Heart left ventricle (tissue), 16 donors: ENCODE data around the gene CRELD2. TPM values are rescaled to one million over a fixed set of nuclear protein-coding genes. Genes with fewer than 3 reads are reported as not detected.

Source experiments
- ATAC-seq, 4 donors: fragments of 200-7000 bp; cut with Tn5 transposase; one replicate each; pipeline ENCODE4 v1.9.1; 2020 to 2022; ENCODE audit warnings: moderate library complexity in 4 of 4, mild to moderate bottlenecking in 3 of 4, moderate number of reproducible peaks in 1 of 4
- DNase-seq, 5 donors: peaks; one replicate each; pipeline ENCODE4 v3.0.0-alpha.2; 2020
- H3K27ac ChIP-seq, 12 donors: fragments of 200-600 bp; sonication (generic) in 4 of 12; one replicate each; pipeline versions ENCODE4 v1.5.0 to v1.8.0; 2016 to 2022; ENCODE audit warnings: mild to moderate bottlenecking in 2 of 12
- H3K27me3 ChIP-seq, 9 donors: fragments of 200-600 bp; sonication (generic) in 2 of 9; one replicate each; pipeline versions ENCODE4 v1.5.1 to v1.8.0; 2016 to 2022; ENCODE audit warnings: mild to moderate bottlenecking in 3 of 9
- H3K36me3 ChIP-seq, 9 donors: fragments of 200-600 bp; sonication (generic) in 2 of 9; one replicate each; pipeline versions ENCODE4 v1.5.0 to v1.8.0; 2018 to 2022; ENCODE audit warnings: mild to moderate bottlenecking in 2 of 9
- H3K4me1 ChIP-seq, 12 donors: fragments of 200-600 bp; sonication (generic) in 4 of 12; one replicate each; pipeline versions ENCODE4 v1.5.0 to v1.8.0; 2016 to 2022; ENCODE audit warnings: mild to moderate bottlenecking in 3 of 12
- H3K4me3 ChIP-seq, 12 donors: fragments of 200-600 bp; sonication (generic) in 4 of 12; one replicate each; pipeline versions ENCODE4 v1.5.0 to v1.8.0; 2017 to 2022; ENCODE audit warnings: mild to moderate bottlenecking in 9 of 12, moderate library complexity in 4 of 12
- H3K9me3 ChIP-seq, 12 donors: fragments of 200-600 bp; sonication (generic) in 4 of 12; one replicate each; pipeline versions ENCODE4 v1.5.0 to v1.8.0; 2016 to 2022; ENCODE audit warnings: mild to moderate bottlenecking in 1 of 12
- POLR2A ChIP-seq, 2 donors: fragments of 450-650 bp; IDR thresholded peaks; one replicate each; pipeline ENCODE4 v1.6.1; 2017; ENCODE audit warnings: antibody characterized with exemption in 2 of 2, mild to moderate bottlenecking in 2 of 2, moderate library complexity in 2 of 2
- WGBS, 4 donors: extraction: QIAGEN DNeasy Blood & Tissue Kit in 2 of 4; methylation state at CpG; one replicate each; pipeline versions ENCODE4 v1.1.5 to v1.1.7; 2013 to 2018; 5-methylcytosine and 5-hydroxymethylcytosine counted together
- intact Hi-C, 10 donors: fragments of 100-400 bp; cut with DNase I; formaldehyde crosslinking; loops; one replicate each; pipeline versions ENCODE4 v1.11.1 to v1.14.2; 2022
- polyA plus RNA-seq, 2 donors: library from polyadenylated mRNA; stranded (reverse); fragments of 200-250 nt; gene quantifications; one replicate each; pipeline ENCODE4 v1.2.3, GENCODE V29; 2013
- total RNA-seq, 9 donors: library from RNA; depleted of rRNA in 2 of 9; stranded (reverse); fragments of >200 nt in 2 of 9; fragmentation: NEBNext Ultra II Directional in 3 of 9; extraction: Animal tissue kit (Norgen Biotek cat#: 25700) in 3 of 9; gene quantifications; one replicate each; pipeline versions ENCODE4 v1.1.0 to v1.2.4, GENCODE V29; 2016 to 2023
- TF ChIP-seq, protein P1 (sequence below), 12 donors: fragments of 200-600 bp; sonication (generic) in 4 of 12; IDR thresholded peaks; one replicate each; pipeline versions ENCODE4 v1.5.0 to v1.8.0; 2018 to 2022; ENCODE audit warnings: antibody characterized with exemption in 12 of 12, mild to moderate bottlenecking in 5 of 12
- donor health status: ischemic (EF 13 %, LVEDD 7.1; RV severe dilation, severe dysfunction).
- donor health status: healthy with polysubstance abuse.
- donor health status: DM: no; HTN: yes; CAD: no.
- donor health status: DM: no; HTN: no; CAD: no.
- donor health status: ischemic (EF 25% LVEDD 6.9; RV normal size, moderate dysfunction).
- donor health status: ischemic (EF 25% LVEDD 5.7; RV mildly dilated, moderate dysfunction).
- donor health status: healthy.
- donor health status: DM: yes; HTN: yes; CAD: no.
- donor health status: ischemic (EF 35%, LVEDD 5.7; RV mildly dilated, moderate dysfunction).
- donor health status: nonischemic (EF 11% LVEDD 7.7; RV severe dilation, severe dysfunction).
- donor health status: DM: yes; HTN: yes; CAD: no.
- donor health status: PGD.
- donor health status: ischemic (EF 29% LVEDD 5.4; RV normal size, mild dysfunction).
- donor health status: nonischemic (EF 23%, LVEDD 6.1; RV moderate dilation, normal function).

CRELD2 gene
- total and polyA plus RNA-seq, 11 donors: 15.0 to 70.3 (median 21.6) TPM

DNA sequence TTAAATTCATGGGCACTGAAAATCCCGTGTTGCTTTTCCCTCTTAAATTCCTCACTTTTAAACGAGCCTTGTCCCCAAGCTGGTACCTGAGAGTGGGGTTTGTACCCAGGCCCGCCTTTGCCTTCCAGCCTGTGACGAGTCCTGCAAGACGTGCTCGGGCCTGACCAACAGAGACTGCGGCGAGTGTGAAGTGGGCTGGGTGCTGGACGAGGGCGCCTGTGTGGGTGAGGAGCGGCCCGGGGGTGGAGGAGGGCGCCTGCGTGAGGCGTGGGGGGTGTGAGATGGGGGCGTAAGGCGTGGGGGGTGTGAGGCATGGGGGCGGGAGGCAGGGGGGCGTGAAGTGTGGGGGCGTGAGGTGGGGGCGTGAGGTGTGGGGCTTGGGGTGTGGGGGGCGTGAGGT is 4.0 kb downstream of the CRELD2 start:
- intact Hi-C loops: loop anchor here in 5 of 10 donors (10.0 kb wide), 4 partner anchors 148 to 262 kb away; partner anchors contain the start of gene TRABD (in 1 of the 5)
- ATAC-seq (no peak), DNase-seq (no peak)
- Histone ChIP-seq H3K9me3 (no peaks in the 10 kb centered on the region), H3K36me3 (peaks cover 0 to 48% (median 30%) of the 10 kb centered on the region in 9 donors), H3K4me1 (peaks cover 0 to 20% (median 9%) of the 10 kb centered on the region in 12 donors), H3K4me3 (no peak overlapping the region), H3K27ac (no peak overlapping the region), H3K27me3 (no peaks in the 10 kb centered on the region)
- TF ChIP-seq, protein P1, sequence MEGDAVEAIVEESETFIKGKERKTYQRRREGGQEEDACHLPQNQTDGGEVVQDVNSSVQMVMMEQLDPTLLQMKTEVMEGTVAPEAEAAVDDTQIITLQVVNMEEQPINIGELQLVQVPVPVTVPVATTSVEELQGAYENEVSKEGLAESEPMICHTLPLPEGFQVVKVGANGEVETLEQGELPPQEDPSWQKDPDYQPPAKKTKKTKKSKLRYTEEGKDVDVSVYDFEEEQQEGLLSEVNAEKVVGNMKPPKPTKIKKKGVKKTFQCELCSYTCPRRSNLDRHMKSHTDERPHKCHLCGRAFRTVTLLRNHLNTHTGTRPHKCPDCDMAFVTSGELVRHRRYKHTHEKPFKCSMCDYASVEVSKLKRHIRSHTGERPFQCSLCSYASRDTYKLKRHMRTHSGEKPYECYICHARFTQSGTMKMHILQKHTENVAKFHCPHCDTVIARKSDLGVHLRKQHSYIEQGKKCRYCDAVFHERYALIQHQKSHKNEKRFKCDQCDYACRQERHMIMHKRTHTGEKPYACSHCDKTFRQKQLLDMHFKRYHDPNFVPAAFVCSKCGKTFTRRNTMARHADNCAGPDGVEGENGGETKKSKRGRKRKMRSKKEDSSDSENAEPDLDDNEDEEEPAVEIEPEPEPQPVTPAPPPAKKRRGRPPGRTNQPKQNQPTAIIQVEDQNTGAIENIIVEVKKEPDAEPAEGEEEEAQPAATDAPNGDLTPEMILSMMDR (IDR thresholded peaks at IDR 0.05): no peak
- no peak for TF ChIP-seq POLR2A (IDR thresholded peaks at IDR 0.05)
- 90 to 96% (median 93%) methylated on average over 13 to 22 of the region's 22 CpGs for whole genome bisulfite sequencing, 4 donors

DNA sequence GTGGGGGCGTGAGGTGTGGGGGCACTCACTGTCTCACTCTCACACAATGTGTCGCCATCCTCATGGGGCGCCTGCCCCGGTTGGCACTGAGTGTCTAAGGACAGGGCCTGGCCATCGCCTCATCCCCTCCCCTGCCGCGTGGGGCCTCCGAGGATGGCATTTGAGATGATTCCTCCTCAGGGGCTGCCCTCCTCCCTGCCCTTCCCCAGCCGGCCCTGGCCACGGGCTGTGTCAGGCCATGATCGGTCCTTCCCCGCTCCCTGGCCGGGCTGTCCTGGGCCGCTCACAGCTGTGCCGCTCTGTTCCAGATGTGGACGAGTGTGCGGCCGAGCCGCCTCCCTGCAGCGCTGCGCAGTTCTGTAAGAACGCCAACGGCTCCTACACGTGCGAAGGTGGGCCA is 4.5 kb downstream of the CRELD2 start:
- no peaks in the 10 kb centered on the region for H3K9me3 ChIP-seq
- H3K36me3 ChIP-seq: peaks cover 0 to 48% (median 30%) of the 10 kb centered on the region in 9 donors
- H3K27me3 ChIP-seq: no peaks in the 10 kb centered on the region
- DNase-seq (no peak), ATAC-seq (no peak)
- WGBS, 4 donors: 90 to 96% (median 94%) methylated on average over 12 to 25 of the region's 25 CpGs
- no peak for TF ChIP-seq POLR2A (IDR thresholded peaks at IDR 0.05)
- TF ChIP-seq, protein P1 (IDR thresholded peaks at IDR 0.05): no peak
- intact Hi-C loops: loop anchor here in 5 of 10 donors (10.0 kb wide), 4 partner anchors 148 to 262 kb away; partner anchors contain the start of gene TRABD (in 1 of the 5)
- H3K4me3 ChIP-seq: no peak overlapping the region
- no peak overlapping the region for H3K27ac ChIP-seq
- peaks cover 0 to 17% (median 8%) of the 10 kb centered on the region in 12 donors for H3K4me1 ChIP-seq

DNA sequence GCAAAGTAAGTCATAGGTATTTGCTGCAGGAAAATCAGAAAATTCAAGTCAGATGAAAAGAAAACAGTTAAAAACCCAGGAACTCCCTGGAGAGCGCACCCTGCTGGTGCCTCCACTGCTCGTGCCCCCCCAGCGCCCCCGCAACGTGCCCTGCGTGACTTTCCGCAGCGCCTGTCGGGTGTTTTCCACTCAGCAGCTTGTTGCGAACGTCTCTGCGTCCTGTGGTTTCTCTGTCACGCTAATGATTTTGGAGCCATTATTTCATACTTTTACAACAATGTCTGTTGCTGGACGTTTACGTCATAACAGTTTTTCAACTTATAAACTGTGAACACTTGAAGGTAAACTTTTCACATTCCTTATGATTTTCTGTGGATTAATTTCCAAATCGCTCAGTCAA is 5.0 kb downstream of the CRELD2 start:
- H3K4me3 ChIP-seq: no peak overlapping the region
- no peak for ATAC-seq
- 78 to 89% (median 87%) methylated on average over 16 of the region's 16 CpGs for WGBS, 4 donors
- DNase-seq: no peak
- H3K36me3 ChIP-seq: peaks cover 0 to 48% (median 30%) of the 10 kb centered on the region in 9 donors
- TF ChIP-seq POLR2A (IDR thresholded peaks at IDR 0.05): no peak
- H3K9me3 ChIP-seq: no peaks in the 10 kb centered on the region
- H3K4me1 ChIP-seq: peaks cover 0 to 17% (median 8%) of the 10 kb centered on the region in 12 donors
- intact Hi-C loops: loop anchor here in 5 of 10 donors (10.0 kb wide), 4 partner anchors 149 to 261 kb away; partner anchors contain the start of gene TRABD (in 1 of the 5)
- no peaks in the 10 kb centered on the region for H3K27me3 ChIP-seq
- no peak overlapping the region for H3K27ac ChIP-seq

DNA sequence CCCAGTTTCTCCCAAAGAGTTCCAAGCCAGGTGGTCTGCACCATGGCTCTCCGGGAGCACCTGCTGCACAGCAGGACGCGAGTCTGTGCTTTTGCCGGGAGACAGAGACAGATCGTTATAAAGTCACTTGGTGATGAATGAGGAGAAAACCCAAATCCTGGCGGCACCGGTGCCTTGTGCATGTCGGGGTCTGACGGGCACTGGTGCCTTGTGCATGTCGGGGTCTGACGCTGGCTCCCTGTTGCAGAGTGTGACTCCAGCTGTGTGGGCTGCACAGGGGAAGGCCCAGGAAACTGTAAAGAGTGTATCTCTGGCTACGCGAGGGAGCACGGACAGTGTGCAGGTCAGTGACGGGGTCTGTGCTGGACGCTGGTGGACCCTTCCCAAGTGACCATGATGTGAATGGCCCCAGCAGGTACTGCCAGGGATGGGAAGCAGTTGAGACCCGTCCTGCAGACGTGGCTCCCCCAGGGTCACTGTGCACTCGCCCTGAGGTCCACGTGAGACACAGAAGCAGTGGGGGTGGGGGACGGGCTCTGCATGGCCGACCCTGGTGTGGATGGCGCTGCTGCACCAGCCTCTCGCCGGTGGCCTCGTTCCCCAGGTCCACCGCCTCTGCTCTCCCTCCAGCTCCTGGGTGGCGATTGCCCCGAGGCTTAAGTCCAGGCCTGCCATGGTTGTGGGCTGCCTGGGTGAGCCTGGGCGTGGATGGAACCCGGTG is 5.8 kb downstream of the CRELD2 start:
- Histone ChIP-seq H3K27me3 (peaks cover 0 to 8% (median 5%) of the 10 kb centered on the region in 9 donors), H3K36me3 (peaks cover 0 to 48% (median 30%) of the 10 kb centered on the region in 9 donors), H3K9me3 (no peaks in the 10 kb centered on the region), H3K27ac (no peak overlapping the region), H3K4me3 (no peak overlapping the region), H3K4me1 (peaks cover 0 to 11% (median 4%) of the 10 kb centered on the region in 12 donors)
- DNase-seq (no peak), ATAC-seq (no peak)
- intact Hi-C loops: loop anchor here in 5 of 10 donors (10.0 kb wide), 4 partner anchors 149 to 261 kb away; partner anchors contain the start of gene TRABD (in 1 of the 5)
- WGBS, 4 donors: 95 to 98% (median 96%) methylated on average over 31 of the region's 31 CpGs
- TF ChIP-seq, protein P1 (IDR thresholded peaks at IDR 0.05): no peak
- TF ChIP-seq POLR2A (IDR thresholded peaks at IDR 0.05): no peak
